HG03442 (cell line): ENCODE data around the gene FBP2.
"Not testable (repeated sequence)": the region's sequence is repeated elsewhere in the genome, so short reads cannot be mapped to it uniquely, and the experiment has no call there.

Experiments used
- ATAC-seq: cut with Tn5 transposase; IDR thresholded peaks from one replicate; pipeline ENCODE4 v1.9.1; 2021; ENCODE audit warnings: mild to moderate bottlenecking, moderate library complexity; ENCODE audit not compliant: unreplicated experiment

Gene FBP2

GRCh38 chr9:94564279-94564678 is 29.3 kb downstream of the FBP2 start:
- ATAC-seq = not testable (repeated sequence)

- ATAC-seq = no peak
Measured at GRCh38 chr9:94563548-94563947, 30.1 kb downstream of the FBP2 start.

- ATAC-seq = no peak
Measured at GRCh38 chr9:94560237-94560636, 33.4 kb downstream of the FBP2 start.

- ATAC-seq = no peak
Measured at GRCh38 chr9:94557376-94557775, 36.2 kb downstream of the FBP2 start.

GRCh38 chr9:94554439-94555331 is 38.9 kb downstream of the FBP2 start, which contains the start of gene PCAT7:
Gene PCAT7, plus strand, starts transcription at chr9:94555083.
- ATAC-seq = no peak

- ATAC-seq = no peak
Measured at GRCh38 chr9:94554078-94554438, 39.6 kb downstream of the FBP2 start.

- no peak for ATAC-seq
Measured at GRCh38 chr9:94553029-94553938, 40.3 kb downstream of the FBP2 start.

GRCh38 chr9:94545940-94546339 is 47.7 kb downstream of the FBP2 start:
- ATAC-seq = no peak

GRCh38 chr9:94544335-94544734 is 49.3 kb downstream of the FBP2 start:
- not testable (repeated sequence) for ATAC-seq

- ATAC-seq = no peak
Measured at GRCh38 chr9:94538908-94539307, 54.7 kb downstream of the FBP2 start.

GRCh38 chr9:94534901-94535300 is 58.7 kb downstream of the FBP2 start:
- ATAC-seq = no peak

- ATAC-seq = no peak
Measured at GRCh38 chr9:94533601-94534000, 60.0 kb downstream of the FBP2 start.

- no peak for ATAC-seq
Measured at GRCh38 chr9:94533155-94533554, 60.5 kb downstream of the FBP2 start.

- no peak for ATAC-seq
Measured at GRCh38 chr9:94528886-94529285, 64.7 kb downstream of the FBP2 start.

GRCh38 chr9:94526951-94527350 is 66.7 kb downstream of the FBP2 start:
- ATAC-seq = no peak

- ATAC-seq = no peak
Measured at GRCh38 chr9:94526271-94526670, 67.4 kb downstream of the FBP2 start.

- ATAC-seq = no peak
Measured at GRCh38 chr9:94525396-94526035, 68.1 kb downstream of the FBP2 start.

- ATAC-seq = no peak
Measured at GRCh38 chr9:94517254-94517653, 76.4 kb downstream of the FBP2 start.

- ATAC-seq = no peak
Measured at GRCh38 chr9:94514722-94515121, 78.9 kb downstream of the FBP2 start.

- no peak for ATAC-seq
Measured at GRCh38 chr9:94511955-94512265, 81.7 kb downstream of the FBP2 start.

GRCh38 chr9:94511134-94511954 is 82.3 kb downstream of the FBP2 start:
- no peak for ATAC-seq
